Activated CD4-positive, CD25-positive, alpha-beta regulatory T cell (primary cell): ENCODE data around the gene JAKMIP1.

Experiments
- DNase-seq, 4 experiments: peaks; one replicate each; lab custom pipeline; 2025; lab: John Stamatoyannopoulos, UW

Gene JAKMIP1

GRCh38 chr4:6119507-6120020 is 80.8 kb downstream of the JAKMIP1 start:
- DNase-seq, result no peak

- no peak for DNase-seq
Observed at GRCh38 chr4:6118201-6118600, 82.1 kb downstream of the JAKMIP1 start.

- no peak for DNase-seq
Observed at GRCh38 chr4:6116696-6117285, 83.6 kb downstream of the JAKMIP1 start.

DNA sequence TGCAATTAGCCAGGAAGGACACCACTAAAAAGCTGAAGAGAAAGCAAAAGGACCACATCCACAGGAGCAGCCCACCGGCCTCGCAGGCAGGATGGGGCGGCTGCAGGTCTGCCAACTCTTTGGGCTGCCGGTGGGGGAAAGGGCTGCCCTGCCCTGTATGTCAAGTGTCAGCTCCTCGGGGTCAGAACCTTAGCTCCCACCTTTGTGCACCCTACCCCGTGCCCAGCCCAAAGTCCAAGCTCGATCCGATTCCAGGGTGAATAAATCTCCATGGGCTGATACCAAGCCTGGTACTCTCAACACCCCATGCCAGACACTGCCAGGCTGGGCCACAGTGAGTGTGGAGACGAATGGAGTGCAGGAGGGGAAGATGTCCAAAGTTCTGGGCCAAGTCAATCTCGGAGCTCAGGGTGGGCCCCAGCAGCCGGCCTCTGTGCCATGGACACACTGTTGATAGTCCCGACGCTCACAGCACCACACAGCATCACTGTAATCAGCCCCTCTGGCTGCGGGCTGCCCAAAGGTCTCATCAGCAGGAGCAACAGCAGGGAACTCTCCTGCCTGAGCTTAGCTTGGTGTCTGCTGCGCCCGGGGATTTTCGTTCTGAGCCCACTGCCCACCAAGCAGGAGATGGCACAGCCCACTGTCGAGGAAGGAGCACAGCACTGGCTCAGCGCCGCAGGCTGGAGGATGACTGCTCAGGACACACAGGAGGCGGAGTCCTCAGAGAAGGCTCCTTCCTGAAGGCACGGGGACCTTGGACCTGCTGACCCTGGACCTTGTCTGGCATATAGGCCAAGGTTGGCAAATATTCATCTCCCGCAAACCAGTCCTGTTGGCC is 84.4 kb downstream of the JAKMIP1 start:
- DNase-seq, result no peak

DNA sequence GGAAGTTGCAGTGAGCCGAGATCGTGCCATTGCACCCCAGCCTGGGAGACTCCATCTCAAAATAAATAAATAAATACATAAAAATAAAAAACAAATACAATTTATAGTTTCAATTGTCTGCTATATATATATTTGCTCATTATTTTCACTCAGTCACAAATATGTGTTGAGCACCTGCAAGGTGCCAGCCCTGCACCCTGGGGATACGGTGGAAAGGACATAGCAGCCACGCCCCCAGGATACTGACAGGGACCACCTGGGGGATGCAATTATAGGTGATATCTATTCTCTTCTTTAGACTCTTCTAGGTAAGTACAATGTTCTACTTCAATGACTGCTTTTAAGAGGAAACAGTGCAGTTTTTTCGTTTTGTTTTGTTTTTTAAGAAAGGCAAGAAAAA is 85.0 kb downstream of the JAKMIP1 start:
- no peak for DNase-seq

- DNase-seq, result no peak
Observed at GRCh38 chr4:6114601-6115000, 85.7 kb downstream of the JAKMIP1 start.

DNA sequence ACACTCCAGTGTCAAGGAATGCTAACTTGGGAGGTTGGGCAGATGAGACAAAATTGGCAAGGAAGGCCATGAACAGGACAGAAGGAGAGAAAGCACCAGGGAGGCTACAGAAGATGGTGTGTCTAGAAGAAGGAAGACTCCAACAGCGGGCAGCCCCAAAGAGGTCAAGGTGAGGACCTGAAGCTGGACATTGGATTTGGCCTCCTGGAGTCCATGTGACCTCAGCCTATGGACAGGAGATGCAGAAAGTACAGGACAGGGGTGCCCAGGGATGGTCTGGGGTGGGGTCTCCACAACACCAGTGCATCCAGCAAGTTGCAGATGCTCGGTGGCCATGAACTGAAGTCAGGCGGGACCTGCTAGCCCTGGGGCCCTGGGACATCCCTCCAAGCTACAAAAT is 86.2 kb downstream of the JAKMIP1 start:
- no peak for DNase-seq

- no peak for DNase-seq
Observed at GRCh38 chr4:6113641-6114040, 86.7 kb downstream of the JAKMIP1 start.

DNA sequence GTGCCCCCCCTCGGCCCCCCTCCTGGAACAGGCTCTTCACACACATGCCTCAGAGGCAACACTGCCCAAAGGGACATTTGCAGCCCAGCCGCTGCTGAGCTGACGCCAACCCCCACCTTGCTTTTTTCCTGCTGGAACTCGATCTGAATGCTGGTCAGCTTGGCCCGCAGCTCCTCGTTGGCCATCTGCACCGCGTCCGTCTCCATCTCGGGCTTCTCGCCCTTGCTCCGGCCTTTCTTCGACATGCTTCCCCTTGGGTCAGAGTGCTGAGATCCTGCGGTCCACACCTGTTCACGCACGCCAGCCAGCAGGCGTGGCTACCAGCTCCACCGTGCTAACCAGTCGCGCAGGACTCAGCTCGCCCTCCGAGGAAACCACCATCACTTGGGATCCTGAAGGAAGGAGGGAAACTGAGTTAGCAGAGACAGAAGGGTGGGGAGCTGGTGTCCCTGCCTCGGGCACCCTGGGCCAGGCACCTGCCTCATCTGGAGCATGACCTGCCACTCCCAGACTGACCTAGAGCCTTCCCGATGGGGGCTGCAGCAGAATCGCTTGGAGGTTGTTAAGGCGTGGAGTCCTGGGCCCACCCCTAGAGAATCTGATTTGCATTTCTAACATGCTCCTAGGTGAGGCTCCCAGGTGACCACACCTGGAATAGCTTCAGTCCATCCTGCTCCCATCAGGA is 87.6 kb downstream of the JAKMIP1 start:
- DNase-seq, result no peak

DNA sequence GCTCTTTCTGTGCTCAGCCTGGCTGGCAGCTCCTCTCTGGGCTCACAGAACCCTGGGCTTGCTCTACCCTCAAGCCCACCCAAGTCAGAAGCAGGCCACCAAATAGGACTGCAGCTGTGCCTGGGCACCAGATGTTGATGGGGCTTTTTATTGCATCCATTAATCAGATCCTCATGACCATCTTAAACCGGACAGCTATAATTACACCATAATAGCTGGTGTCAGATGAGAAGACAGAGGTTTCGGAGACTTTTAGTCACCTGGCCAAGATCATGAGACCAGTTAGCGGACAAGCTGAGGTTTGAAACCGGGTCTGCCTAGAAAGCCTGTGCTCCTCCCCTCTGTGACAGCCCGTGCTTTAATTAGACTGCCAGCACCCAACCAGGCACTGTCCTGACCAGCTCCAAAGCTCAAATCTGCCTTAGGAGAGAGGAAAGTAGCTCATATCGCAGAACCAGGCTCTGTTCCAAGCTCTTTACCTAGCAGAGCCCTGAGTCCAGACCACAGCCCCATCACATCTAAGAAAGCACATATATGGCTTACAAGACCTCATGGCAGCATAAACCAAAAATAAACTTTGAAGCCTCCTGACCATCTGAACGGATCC is 88.9 kb downstream of the JAKMIP1 start:
- no peak for DNase-seq

DNA sequence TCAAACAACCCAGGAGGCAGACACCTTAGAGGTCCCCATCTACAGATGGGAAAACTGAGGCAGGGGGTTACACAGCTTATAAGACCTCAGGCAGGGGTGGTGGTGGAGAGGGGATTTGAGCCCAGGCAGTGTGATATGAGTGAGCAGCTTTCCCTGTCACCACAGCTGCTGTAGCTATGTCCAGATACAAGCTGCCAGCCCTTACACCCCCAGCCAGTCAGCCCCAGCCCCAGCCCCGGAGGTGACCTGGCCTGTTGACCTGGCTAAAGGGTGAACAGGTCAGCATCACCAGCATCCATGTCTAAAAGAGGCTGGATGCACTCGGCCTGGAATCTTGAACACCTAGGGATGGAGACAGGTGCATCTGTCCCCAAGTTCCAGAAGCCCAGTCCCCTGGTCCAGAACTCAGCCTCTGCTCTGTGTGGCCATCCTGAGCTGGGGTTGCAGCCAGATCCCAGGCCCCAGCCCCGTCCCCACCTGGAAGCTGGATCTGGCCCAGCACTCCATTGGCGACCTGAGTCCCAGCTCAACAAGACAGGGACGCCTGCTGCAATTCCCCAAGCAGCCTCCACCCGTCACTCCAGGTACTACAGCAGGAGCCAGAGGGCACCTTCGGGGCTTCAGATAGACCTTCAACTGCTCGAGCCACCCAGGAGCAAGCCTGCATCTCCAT is 89.5 kb downstream of the JAKMIP1 start:
- no peak for DNase-seq

DNA sequence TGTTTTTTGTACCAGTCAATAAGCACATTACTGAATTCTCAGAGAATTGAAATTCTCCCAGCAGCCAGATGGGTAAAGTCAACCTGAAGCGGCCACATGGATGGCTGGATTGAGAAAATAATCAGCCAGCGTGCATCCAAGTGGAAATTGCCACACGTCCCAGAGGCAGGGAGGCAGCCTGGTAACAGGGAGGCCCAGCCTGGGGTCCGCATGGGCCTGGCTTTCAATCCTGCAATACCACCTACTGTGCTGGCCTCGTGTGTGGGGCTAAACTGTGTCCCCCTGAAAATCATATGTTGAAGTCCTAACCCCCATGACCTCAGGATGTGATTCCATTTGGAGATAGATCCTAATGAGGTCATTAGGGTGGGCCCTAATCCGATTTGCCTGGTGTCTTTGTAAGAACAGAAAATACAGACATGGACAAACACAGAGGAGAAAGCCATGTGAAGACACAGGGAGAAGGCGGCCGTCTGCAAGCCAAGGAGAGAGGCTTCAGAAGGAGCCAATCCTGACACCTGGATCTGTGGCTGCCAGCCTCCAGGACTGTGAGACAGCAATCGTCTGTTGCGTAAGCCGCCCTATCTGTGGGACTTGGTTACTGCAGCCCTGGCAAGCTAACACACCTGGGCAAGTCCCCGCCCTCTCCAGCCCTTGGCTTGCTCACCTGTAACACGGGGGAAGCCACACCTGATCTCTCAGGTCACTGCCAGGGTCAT is 90.3 kb downstream of the JAKMIP1 start:
- no peak for DNase-seq

DNA sequence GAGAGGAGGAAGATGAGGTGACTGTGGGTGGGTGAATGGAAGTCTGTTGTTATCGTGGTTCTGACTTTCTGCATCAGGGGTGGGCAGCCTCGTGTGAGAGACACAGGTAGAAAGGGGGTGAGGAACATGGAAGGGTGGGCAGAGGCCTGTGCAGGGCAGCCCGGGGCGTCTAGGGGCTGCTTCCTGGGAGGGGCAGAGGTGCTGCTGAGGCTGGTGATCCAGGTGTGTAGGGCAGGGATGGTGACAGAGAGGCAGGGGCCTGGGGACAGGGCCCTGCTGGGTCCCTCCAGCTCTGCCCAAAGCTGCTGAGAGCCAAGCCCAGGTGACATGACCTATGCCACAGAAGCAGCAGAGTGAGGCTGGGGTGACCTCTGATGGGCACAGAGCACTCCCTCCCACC is 92.5 kb downstream of the JAKMIP1 start:
- DNase-seq, result no peak

DNA sequence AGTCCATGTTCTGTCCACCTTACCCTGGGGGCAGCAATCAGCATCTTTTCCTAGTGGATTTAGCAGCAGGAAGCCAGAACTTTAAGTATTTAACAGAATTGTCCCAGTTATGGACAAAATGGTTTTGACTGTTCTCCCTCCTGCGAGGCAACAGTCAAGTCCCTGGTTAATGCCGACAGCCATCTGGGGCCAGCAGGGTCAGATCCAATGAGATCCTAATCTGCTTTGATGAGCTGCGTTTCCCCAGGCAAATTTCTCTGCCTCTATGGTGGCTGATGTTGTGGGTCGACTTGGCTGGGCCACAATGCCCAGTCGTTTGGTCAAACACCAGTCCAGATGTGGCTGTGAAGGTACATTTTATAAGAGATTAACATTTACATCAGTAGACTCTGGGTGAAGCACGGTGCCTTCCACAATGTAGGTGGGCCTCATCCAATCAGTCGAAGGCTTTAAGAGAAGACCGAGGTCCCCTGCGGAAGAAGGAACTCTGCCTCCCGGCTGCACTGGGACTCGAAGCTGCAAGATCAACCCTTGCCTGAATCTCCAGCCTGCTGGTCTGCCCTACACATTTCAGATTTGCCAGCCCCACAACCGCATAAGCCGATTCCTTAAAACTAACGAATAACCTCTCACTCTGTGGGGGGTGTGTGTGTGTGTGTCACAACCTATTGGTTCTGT is 93.1 kb downstream of the JAKMIP1 start:
- DNase-seq, result no peak

GRCh38 chr4:6106156-6106555 is 94.2 kb downstream of the JAKMIP1 start:
- no peak for DNase-seq

- no peak for DNase-seq
Observed at GRCh38 chr4:6105311-6105911, 94.9 kb downstream of the JAKMIP1 start.

- no peak for DNase-seq
Observed at GRCh38 chr4:6104541-6105130, 95.7 kb downstream of the JAKMIP1 start.

GRCh38 chr4:6097581-6097980 is 102.8 kb downstream of the JAKMIP1 start:
- DNase-seq, result no peak

- DNase-seq, result no peak
Observed at GRCh38 chr4:6095897-6096296, 104.5 kb downstream of the JAKMIP1 start.
